Stomach smooth muscle (tissue), 2 donors: ENCODE data around the gene CHST14.
A peak's percentile ranks its signal among the peaks of the same experiment; 100 is the strongest.

Source experiments
- H3K27ac ChIP-seq: one replicate; pipeline ENCODE4 v1.7.0; 2013; ENCODE audit warnings: mild to moderate bottlenecking, low read length, inconsistent platforms
- H3K27me3 ChIP-seq, 2 donors: one replicate each; pipeline ENCODE4 v1.7.0; 2013; ENCODE audit warnings: low read length in 2 of 2; ENCODE audit not compliant: insufficient read depth in 2 of 2, control insufficient read depth in 1 of 2
- H3K36me3 ChIP-seq, 2 donors: one replicate each; pipeline ENCODE4 v1.7.0; 2013; ENCODE audit warnings: low read length in 2 of 2; ENCODE audit not compliant: control insufficient read depth in 2 of 2, insufficient read depth in 2 of 2
- H3K4me1 ChIP-seq: one replicate; pipeline ENCODE4 v1.7.0; 2013; ENCODE audit warnings: low read length; ENCODE audit not compliant: control insufficient read depth, insufficient read depth
- H3K4me3 ChIP-seq, 2 donors: one replicate each; pipeline ENCODE4 v1.7.0; 2013; ENCODE audit warnings: low read length in 2 of 2
- H3K9ac ChIP-seq, 2 donors: one replicate each; pipeline ENCODE4 v1.7.0; 2013; ENCODE audit warnings: low read length in 2 of 2, mild to moderate bottlenecking in 1 of 2
- H3K9me3 ChIP-seq, 2 donors: one replicate each; pipeline ENCODE4 v1.7.0; 2013; ENCODE audit warnings: low read length in 2 of 2; ENCODE audit not compliant: control insufficient read depth in 2 of 2
- donor health status: healthy.
- donor health status: Pancreatic carcinoma.

CHST14 gene

GRCh38 chr15:40463886-40464545 is 6.8 kb upstream of the CHST14 start:
- Histone ChIP-seq H3K27ac (no peak overlapping the region), H3K4me3 (no peak overlapping the region), H3K9me3 (no peaks in the 10 kb centered on the region), H3K4me1 (peaks cover 3% of the 10 kb centered on the region), H3K27me3 (no peaks in the 10 kb centered on the region), H3K9ac (no peak overlapping the region), H3K36me3 (peaks cover 39 to 51% of the 10 kb centered on the region in 2 donors)

- peaks cover 3% of the 10 kb centered on the region for H3K4me1 ChIP-seq
- H3K9me3 ChIP-seq, result no peaks in the 10 kb centered on the region
- H3K4me3 ChIP-seq, result no peak overlapping the region
- no peaks in the 10 kb centered on the region for H3K27me3 ChIP-seq
- no peak overlapping the region for H3K27ac ChIP-seq
- H3K36me3 ChIP-seq, result peaks cover 37 to 47% of the 10 kb centered on the region in 2 donors
- H3K9ac ChIP-seq, result no peak overlapping the region
Measured at GRCh38 chr15:40464595-40465185, 6.1 kb upstream of the CHST14 start.

GRCh38 chr15:40465939-40466338 is 4.8 kb upstream of the CHST14 start:
- peaks cover 29 to 38% of the 10 kb centered on the region in 2 donors for H3K36me3 ChIP-seq
- peaks cover 8% of the 10 kb centered on the region for H3K4me1 ChIP-seq
- no peak overlapping the region for H3K27ac ChIP-seq
- no peak overlapping the region for H3K4me3 ChIP-seq
- H3K9me3 ChIP-seq, result no peaks in the 10 kb centered on the region
- H3K27me3 ChIP-seq, result no peaks in the 10 kb centered on the region
- no peak overlapping the region for H3K9ac ChIP-seq

- Histone ChIP-seq H3K27me3 (no peaks in the 10 kb centered on the region), H3K9me3 (no peaks in the 10 kb centered on the region), H3K27ac (no peak overlapping the region), H3K36me3 (peaks cover 29 to 38% of the 10 kb centered on the region in 2 donors), H3K9ac (no peak overlapping the region), H3K4me1 (peaks cover 13% of the 10 kb centered on the region), H3K4me3 (no peak overlapping the region)
Measured at GRCh38 chr15:40466426-40467260, 4.1 kb upstream of the CHST14 start.

GRCh38 chr15:40467261-40467615 is 3.5 kb upstream of the CHST14 start:
- Histone ChIP-seq H3K9ac (no peak overlapping the region), H3K4me1 (peaks cover 19% of the 10 kb centered on the region), H3K27me3 (no peaks in the 10 kb centered on the region), H3K4me3 (no peak overlapping the region), H3K36me3 (peaks cover 25 to 33% of the 10 kb centered on the region in 2 donors), H3K27ac (no peak overlapping the region), H3K9me3 (no peaks in the 10 kb centered on the region)

- Histone ChIP-seq H3K27ac (no peak overlapping the region), H3K36me3 (peaks cover 19 to 24% of the 10 kb centered on the region in 2 donors), H3K9ac (no peak overlapping the region), H3K4me3 (no peak overlapping the region), H3K9me3 (no peaks in the 10 kb centered on the region), H3K4me1 (peaks cover 23% of the 10 kb centered on the region), H3K27me3 (no peaks in the 10 kb centered on the region)
Measured at GRCh38 chr15:40468898-40469331, 1.9 kb upstream of the CHST14 start.

- Histone ChIP-seq H3K4me3 (peak overlapping the region; percentile 48 to 78), H3K27ac (peak overlapping the region; percentile 73), H3K9me3 (no peaks in the 10 kb centered on the region), H3K36me3 (peaks cover 12 to 15% of the 10 kb centered on the region in 2 donors), H3K9ac (peak overlapping the region; percentile 44 to 83), H3K27me3 (no peaks in the 10 kb centered on the region), H3K4me1 (peaks cover 23% of the 10 kb centered on the region)
Measured at GRCh38 chr15:40469776-40470390, 901 bp upstream of the CHST14 start.

- H3K27me3 ChIP-seq, result no peaks in the 10 kb centered on the region
- H3K36me3 ChIP-seq, result peaks cover 0 to 7% of the 10 kb centered on the region in 2 donors
- peak overlapping the region; percentile 46 for H3K27ac ChIP-seq
- peak overlapping the region; percentile 75 to 77 for H3K9ac ChIP-seq
- no peaks in the 10 kb centered on the region for H3K9me3 ChIP-seq
- peaks cover 23% of the 10 kb centered on the region for H3K4me1 ChIP-seq
- peak overlapping the region; percentile 89 to 92 for H3K4me3 ChIP-seq
Measured at GRCh38 chr15:40471105-40471807, 472 bp downstream of the CHST14 start.

- no peaks in the 10 kb centered on the region for H3K27me3 ChIP-seq
- no peak overlapping the region for H3K27ac ChIP-seq
Measured at GRCh38 chr15:40471808-40472150, 995 bp downstream of the CHST14 start.

GRCh38 chr15:40472171-40472727 is 1.5 kb downstream of the CHST14 start:
- no peaks in the 10 kb centered on the region for H3K27me3 ChIP-seq
- H3K27ac ChIP-seq, result no peak overlapping the region
- H3K4me3 ChIP-seq, result peak overlapping the region; percentile 89 to 92

More at GRCh38 chr15:40471808-40472150, 995 bp downstream of the CHST14 start:
- H3K4me1 ChIP-seq, result peaks cover 23% of the 10 kb centered on the region
- peaks cover 0 to 6% of the 10 kb centered on the region in 2 donors for H3K36me3 ChIP-seq
- H3K9ac ChIP-seq, result peak overlapping the region; percentile 75 to 77
- no peaks in the 10 kb centered on the region for H3K9me3 ChIP-seq
- peak overlapping the region; percentile 89 to 92 for H3K4me3 ChIP-seq

More at GRCh38 chr15:40472171-40472727, 1.5 kb downstream of the CHST14 start:
- Histone ChIP-seq H3K9ac (peak overlapping the region; percentile 29 to 77), H3K9me3 (no peaks in the 10 kb centered on the region), H3K4me1 (peaks cover 23% of the 10 kb centered on the region), H3K36me3 (peaks cover 0 to 2% of the 10 kb centered on the region in 2 donors)
